ENCODE measurements around the gene SMIM5.

- TF ChIP-seq CEBPB (IDR thresholded peaks at IDR 0.05) = no peak
- no peak for TF ChIP-seq REST (IDR thresholded peaks at IDR 0.05; ENCODE audit: low read depth)
- no peak for TF ChIP-seq EP300 (IDR thresholded peaks at IDR 0.05; ENCODE audit: borderline replicate concordance)
Observed at GRCh38 chr17:75635610-75636202, 2.5 kb downstream of the SMIM5 start.

All from Ishikawa (cell line).